GM12864 (cell line): ENCODE data around the gene TGM2.

Experiments
- DNase-seq: peaks from one replicate; pipeline ENCODE4 v3.0.0-alpha.2; 2011; ENCODE audit warnings: low read depth
- H3K4me3 ChIP-seq: 2 replicates; pipeline ENCODE4 v1.5.1; 2011; ENCODE audit warnings: mild to moderate bottlenecking, low read depth, low read length, control low read depth
- TF ChIP-seq, protein P1 (sequence below): IDR thresholded peaks from 2 replicates; pipeline ENCODE4 v1.5.1; 2011; ENCODE audit warnings: low read depth, mild to moderate bottlenecking, moderate library complexity, low read length, control low read depth, inconsistent platforms; ENCODE audit errors: missing control alignments

TGM2 gene

DNA sequence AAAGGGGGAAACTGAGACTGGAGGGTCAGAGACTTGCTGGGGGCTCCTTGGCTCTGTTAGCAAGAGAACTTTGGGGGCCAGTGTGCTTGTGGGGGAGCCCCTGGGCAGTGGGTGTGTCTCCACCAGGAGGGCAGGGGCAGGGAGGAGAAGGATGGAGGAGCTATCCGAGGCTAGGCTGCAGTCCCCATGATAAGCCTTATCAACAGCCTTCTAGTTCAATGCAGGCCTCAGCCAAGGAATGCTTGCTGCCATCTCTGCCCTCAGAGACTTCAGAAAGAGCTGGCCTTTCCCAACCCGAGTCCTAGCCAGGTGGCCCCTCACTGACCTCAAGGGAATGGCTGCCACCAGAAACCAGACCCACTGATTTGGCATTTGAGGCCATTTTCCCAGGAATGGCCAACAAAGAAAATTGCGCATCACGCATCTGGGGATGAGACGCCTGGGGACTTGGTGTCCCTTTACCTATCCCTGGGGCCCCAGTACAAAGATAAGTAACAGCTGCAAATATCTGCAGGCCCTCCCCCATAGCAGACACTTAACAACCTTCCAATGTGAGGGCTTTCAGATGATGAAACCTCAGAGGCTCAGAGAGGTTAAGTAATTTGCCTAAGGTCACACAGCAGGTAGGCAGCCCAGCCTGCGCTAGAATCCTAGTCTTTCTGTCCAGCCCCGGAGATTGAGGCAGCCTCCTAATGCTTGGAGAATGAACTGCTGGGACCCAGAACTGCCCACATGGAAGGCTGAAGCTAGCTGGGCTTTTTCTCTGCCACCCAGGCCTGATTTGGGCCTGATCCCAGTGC lies 4.9 kb downstream of the TGM2 start:
- no peak for DNase-seq
- no peak overlapping the region for H3K4me3 ChIP-seq
- TF ChIP-seq, protein P1, sequence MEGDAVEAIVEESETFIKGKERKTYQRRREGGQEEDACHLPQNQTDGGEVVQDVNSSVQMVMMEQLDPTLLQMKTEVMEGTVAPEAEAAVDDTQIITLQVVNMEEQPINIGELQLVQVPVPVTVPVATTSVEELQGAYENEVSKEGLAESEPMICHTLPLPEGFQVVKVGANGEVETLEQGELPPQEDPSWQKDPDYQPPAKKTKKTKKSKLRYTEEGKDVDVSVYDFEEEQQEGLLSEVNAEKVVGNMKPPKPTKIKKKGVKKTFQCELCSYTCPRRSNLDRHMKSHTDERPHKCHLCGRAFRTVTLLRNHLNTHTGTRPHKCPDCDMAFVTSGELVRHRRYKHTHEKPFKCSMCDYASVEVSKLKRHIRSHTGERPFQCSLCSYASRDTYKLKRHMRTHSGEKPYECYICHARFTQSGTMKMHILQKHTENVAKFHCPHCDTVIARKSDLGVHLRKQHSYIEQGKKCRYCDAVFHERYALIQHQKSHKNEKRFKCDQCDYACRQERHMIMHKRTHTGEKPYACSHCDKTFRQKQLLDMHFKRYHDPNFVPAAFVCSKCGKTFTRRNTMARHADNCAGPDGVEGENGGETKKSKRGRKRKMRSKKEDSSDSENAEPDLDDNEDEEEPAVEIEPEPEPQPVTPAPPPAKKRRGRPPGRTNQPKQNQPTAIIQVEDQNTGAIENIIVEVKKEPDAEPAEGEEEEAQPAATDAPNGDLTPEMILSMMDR, result no peak

GRCh38 chr20:38159566-38159956 lies 5.5 kb downstream of the TGM2 start:
- TF ChIP-seq, protein P1, result no peak
- DNase-seq, result no peak
- H3K4me3 ChIP-seq, result no peak overlapping the region

DNA sequence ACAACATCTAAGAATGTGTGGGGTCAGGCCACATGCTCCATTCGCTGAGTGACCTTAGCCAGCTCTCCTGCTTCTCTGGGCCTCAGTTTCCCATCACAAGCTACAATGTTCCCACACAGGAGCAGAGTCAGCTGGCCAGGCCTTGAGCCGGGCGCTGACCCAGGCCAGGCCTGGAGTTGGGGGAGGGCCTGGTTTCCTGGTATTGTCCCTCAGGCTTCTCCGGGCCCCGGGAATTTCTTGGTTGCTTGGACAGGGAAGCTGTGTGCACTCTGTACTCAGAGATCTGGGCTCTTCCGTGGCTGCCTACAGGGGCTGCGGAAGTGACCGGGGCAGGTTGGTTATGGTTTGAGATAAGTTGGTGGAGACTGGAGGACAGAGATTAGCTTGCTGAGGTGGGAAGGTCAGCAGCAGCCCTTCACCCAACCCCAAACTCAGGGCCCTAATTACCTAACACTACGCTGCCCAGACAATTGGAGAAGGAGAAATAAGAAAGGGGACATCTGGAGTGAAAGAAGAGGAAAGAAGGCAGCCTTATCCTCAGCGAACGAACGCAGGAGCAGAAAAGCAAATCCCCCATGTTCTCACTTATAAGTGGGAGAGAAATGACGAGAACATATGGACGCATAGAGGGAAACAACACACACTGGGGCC lies 6.2 kb downstream of the TGM2 start:
- no peak for DNase-seq
- TF ChIP-seq, protein P1, result no peak
- H3K4me3 ChIP-seq, result no peak overlapping the region

DNA sequence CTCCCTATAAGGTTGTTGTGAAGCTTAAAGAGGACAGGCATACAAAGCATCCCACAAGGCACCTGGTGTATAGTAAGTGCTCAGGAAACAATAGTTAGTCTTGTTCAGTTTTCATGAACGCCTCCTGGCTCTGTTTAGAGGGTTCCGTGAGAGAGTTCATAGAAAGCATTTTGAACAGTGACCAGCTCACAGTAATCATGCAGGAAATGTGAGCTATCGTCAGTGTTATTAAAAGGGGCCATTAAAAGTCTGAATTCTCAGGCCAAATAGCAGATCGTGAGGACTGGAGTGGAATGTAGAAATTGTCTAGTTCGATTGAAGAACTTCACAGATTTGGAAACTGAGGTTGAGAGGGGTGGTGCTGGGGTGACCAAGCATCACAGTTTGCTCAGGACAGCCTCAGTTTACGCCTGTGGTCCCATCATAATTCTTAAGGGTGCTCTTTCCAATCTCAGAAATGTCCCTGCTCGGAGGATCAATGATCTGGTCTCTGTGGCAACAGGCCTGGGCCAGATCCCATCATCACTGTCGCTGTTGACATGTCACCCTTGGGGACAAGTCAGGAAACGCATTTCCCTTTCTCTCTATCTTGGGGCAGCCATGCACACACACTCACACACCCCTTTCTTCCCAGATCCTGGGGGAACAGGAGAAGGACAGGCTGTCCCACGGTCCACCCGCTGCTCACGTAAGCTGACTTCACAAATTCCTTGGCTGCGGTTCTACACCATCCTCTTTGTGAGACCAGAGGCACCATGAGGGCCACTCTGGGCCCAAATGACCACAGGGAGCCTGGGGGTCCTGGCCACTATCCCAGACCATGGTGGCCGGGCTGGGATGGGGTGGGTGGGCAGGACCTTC lies 7.2 kb downstream of the TGM2 start:
- DNase-seq, result no peak
- TF ChIP-seq, protein P1, result no peak
- H3K4me3 ChIP-seq, result no peak overlapping the region

GRCh38 chr20:38156888-38157634 lies 8.0 kb downstream of the TGM2 start:
- TF ChIP-seq, protein P1, result no peak
- DNase-seq, result no peak
- no peak overlapping the region for H3K4me3 ChIP-seq

DNA sequence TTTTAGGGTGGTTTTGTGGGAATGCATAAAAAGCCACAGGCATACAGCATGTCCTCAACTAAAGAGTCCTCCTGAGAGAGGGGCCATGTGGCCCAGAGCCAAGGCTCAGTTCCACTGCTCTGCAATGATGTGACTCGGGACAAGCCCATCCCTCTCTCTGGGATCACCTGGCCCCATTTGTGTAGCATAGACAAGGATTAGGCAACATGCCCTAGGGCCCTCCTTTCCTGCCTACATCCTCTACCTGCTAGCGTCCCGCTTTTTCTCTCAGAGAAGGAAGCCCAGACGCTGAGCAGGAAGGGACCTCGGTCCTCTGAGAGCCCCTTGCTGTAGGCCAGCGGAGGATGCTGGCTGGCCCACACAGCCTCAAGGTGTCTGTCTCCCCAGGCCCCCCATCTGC lies 8.8 kb downstream of the TGM2 start:
- no peak for DNase-seq
- H3K4me3 ChIP-seq, result no peak overlapping the region
- TF ChIP-seq, protein P1, result no peak
